Measurements from ENCODE around the gene CNFN.

DNA sequence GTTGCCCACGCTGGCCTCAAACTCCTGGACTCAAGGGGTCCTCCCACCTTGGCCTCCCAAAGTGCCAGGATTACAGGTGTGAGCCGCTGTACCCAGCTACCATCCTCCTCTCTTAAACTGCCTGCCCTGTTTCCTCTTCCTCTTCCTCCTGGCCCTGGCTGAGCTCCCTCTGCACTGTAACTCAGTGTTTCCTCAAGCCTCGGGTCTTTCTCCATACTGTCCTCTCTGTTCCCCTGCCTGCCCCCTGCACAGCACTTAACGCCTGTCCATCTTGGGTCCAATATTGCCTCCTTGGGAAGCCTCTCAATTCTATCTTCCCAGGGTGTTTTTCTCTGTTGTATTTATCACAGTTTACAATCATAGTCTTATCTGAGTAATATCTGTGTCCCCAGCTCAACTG, 31.0 kb upstream of the CNFN start:
- TF ChIP-seq, protein P1, sequence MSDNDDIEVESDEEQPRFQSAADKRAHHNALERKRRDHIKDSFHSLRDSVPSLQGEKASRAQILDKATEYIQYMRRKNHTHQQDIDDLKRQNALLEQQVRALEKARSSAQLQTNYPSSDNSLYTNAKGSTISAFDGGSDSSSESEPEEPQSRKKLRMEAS (IDR thresholded peaks at IDR 0.05; ENCODE audit: low read depth, low read length), result no peak
- TF ChIP-seq, protein P2, sequence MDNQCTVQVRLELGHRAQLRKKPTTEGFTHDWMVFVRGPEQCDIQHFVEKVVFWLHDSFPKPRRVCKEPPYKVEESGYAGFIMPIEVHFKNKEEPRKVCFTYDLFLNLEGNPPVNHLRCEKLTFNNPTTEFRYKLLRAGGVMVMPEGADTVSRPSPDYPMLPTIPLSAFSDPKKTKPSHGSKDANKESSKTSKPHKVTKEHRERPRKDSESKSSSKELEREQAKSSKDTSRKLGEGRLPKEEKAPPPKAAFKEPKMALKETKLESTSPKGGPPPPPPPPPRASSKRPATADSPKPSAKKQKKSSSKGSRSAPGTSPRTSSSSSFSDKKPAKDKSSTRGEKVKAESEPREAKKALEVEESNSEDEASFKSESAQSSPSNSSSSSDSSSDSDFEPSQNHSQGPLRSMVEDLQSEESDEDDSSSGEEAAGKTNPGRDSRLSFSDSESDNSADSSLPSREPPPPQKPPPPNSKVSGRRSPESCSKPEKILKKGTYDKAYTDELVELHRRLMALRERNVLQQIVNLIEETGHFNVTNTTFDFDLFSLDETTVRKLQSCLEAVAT (IDR thresholded peaks at IDR 0.05), result no peak
- TF ChIP-seq, protein P3, sequence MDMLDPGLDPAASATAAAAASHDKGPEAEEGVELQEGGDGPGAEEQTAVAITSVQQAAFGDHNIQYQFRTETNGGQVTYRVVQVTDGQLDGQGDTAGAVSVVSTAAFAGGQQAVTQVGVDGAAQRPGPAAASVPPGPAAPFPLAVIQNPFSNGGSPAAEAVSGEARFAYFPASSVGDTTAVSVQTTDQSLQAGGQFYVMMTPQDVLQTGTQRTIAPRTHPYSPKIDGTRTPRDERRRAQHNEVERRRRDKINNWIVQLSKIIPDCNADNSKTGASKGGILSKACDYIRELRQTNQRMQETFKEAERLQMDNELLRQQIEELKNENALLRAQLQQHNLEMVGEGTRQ (IDR thresholded peaks at IDR 0.05; ENCODE audit: borderline replicate concordance, low read depth, low read length), result no peak
- TF ChIP-seq, protein P4, sequence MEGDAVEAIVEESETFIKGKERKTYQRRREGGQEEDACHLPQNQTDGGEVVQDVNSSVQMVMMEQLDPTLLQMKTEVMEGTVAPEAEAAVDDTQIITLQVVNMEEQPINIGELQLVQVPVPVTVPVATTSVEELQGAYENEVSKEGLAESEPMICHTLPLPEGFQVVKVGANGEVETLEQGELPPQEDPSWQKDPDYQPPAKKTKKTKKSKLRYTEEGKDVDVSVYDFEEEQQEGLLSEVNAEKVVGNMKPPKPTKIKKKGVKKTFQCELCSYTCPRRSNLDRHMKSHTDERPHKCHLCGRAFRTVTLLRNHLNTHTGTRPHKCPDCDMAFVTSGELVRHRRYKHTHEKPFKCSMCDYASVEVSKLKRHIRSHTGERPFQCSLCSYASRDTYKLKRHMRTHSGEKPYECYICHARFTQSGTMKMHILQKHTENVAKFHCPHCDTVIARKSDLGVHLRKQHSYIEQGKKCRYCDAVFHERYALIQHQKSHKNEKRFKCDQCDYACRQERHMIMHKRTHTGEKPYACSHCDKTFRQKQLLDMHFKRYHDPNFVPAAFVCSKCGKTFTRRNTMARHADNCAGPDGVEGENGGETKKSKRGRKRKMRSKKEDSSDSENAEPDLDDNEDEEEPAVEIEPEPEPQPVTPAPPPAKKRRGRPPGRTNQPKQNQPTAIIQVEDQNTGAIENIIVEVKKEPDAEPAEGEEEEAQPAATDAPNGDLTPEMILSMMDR (IDR thresholded peaks at IDR 0.05 in 2 of 3, conservative IDR thresholded peaks at IDR 0.05 in 1 of 3; ENCODE audit: control insufficient read depth in 2 of 3, extremely low read depth in 1 of 3, insufficient read depth in 1 of 3, low read depth in 3 of 3, low read length in 3 of 3), result no peak
- TF ChIP-seq CHD1 (IDR thresholded peaks at IDR 0.05; ENCODE audit: low read depth, low read length) (no peak), POLR2AphosphoS5 (IDR thresholded peaks at IDR 0.05; ENCODE audit: low read length) (no peak)

Data from GM12878 (cell line).